Measurements from ENCODE around the gene FUOM.

DNA sequence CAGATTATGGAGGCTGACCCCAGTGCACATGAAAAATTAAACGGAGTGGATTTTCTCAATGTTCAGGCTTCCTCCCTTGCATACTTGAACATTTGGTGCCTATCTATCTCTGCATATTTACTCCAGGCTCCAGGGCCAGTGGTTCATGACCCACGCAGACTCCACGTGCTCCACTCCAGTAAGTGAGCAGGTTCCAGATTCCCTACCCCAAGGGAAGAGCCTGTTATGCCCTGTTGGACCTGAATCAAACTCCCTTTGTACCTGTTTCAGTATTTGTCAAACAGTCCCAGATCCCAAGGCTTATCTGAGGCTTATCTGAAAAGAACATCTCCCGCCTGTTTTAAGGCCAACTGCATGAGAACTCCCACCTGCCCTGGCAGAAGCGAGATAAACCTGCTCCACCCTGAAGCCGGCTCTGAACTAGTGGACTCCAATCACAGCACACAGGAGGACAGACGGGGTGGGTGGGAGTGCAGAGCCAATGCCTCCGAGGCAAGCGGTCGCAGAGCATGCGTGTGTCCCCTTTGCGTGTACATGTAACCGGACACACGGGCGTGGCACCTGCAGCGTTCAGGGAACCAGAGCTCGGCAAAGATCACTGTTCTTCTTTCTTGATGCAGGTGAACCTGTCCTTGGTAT is 2.3 kb upstream of the FUOM start:
- no peak for TF ChIP-seq CTCF (IDR thresholded peaks at IDR 0.05)
- TF ChIP-seq POLR2A (IDR thresholded peaks at IDR 0.05), result no peak
